Embryonic facial prominence (tissue), 1 donor: Measurements from ENCODE around the gene BIRC6.
A peak's percentile ranks its signal among the peaks of the same experiment; 100 is the strongest.
"Not testable (repeated sequence)": the region's sequence is repeated elsewhere in the genome, so short reads cannot be mapped to it uniquely, and the experiment has no call there.

Experiments used
- DNase-seq: peaks from one replicate; pipeline ENCODE4 v3.0.0-alpha.2; 2016; ENCODE audit errors: extremely low spot score

BIRC6 gene

DNA sequence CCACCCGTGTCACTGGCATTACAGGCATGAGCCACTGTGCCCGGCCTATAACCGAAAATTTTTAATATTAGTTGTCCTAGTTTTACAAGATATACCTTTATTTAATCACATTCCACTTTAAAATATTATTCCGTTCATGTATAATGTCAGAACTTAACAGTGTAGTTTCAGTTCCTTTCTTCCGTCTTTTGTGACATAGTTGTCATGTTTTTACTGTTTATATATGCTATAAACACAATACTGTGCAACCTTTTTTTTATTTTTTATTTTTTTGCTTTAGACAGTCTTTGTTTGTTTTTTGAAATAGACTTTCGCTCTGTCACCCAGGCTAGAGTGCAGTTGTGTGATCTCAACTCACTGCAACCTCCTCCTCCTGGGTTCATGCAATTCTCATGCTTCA is 141.5 kb downstream of the BIRC6 start:
- DNase-seq = no peak

DNA sequence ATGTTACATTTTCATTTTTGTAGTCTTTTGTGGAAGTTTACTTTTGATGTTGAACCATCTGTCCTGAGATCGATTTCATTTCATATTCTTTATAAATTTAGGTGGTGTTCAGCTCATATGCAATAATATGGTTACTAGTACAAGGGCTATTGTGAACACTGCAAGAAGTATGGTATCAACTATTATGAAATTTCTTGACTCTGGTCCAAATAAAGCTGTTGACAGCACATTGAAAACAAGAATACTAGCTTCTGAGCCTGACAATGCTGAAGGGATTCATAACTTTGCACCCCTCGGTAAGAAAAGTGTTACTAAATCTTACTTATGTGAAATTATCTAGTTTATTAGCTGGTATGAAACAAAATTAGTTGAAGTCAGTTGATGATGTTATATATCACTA is 146.1 kb downstream of the BIRC6 start:
- DNase-seq = no peak

DNA sequence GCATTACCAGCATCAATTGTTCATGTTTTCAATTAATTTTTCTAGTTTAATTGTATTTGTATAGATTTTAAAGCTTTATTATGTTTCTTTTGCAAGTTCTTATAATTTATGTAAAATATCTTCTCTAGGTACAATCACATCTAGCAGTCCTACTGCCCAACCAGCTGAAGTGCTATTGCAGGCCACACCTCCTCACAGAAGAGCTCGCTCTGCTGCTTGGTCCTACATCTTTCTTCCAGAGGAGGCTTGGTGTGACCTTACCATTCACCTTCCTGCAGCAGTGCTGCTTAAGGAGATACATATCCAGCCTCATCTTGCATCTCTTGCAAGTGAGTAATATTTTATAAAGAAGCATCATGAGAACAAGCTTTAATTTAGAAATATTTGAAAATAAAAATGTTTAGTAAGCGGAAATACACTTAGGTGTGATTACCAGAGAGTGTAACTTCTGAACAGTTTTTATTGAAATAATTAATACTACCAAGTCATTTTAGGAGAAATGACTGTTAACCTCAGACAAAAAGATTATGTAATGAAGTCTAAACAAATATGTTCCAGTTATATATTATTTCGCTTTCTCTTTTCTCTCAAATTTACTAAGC is 148.2 kb downstream of the BIRC6 start:
- DNase-seq = no peak

DNA sequence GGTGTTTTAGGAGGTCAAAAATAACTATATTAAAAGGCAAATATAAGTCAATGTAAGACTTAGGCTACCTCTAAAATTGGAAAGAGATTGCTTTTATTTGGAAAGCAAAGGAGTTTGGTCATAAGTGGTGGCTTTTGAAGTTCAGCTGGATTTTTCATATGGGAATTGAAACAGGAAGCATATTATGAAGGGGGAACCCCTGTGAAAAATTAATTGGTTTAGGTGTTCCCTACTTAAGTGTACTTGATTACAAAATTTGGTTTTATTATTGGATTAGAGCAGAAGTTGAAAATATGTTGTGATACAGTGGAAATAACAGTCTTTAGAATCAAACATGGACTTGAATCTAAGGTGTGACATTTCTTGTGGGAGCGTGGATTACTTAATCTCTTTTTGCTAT is 149.6 kb downstream of the BIRC6 start:
- no peak for DNase-seq

DNA sequence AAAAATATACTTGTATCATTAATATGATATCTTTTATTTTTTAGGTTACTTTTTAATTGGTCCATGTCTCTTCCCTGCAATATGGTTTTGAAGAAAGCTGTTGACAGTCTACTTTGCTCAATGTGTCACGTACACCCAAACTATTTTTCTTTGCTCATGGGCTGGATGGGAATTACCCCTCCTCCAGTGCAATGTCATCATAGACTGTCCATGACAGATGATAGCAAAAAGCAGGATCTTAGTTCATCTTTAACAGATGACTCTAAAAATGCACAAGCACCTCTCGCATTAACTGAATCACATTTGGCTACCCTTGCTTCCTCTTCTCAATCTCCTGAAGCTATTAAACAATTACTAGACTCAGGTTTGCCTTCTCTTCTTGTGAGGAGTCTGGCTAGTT is 158.1 kb downstream of the BIRC6 start:
- DNase-seq = no peak

DNA sequence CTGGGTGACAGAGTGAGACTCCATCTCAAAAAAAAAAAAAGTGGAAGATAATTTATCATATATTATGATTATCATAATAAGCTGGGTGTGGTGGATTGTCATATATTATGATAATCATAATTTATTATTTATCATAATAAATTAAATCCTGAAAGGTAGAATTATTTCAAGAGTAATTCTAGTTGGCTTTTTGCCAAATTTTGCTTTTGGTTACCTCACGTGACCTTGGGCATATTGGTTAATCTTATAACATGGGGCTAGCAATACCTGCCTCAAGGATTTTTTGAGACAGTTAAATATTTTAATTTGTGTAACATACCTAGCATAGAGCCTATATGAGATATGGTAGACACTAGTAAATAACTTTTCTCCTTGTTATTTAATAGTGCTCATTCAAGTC is 159.7 kb downstream of the BIRC6 start:
- DNase-seq = no peak

DNA sequence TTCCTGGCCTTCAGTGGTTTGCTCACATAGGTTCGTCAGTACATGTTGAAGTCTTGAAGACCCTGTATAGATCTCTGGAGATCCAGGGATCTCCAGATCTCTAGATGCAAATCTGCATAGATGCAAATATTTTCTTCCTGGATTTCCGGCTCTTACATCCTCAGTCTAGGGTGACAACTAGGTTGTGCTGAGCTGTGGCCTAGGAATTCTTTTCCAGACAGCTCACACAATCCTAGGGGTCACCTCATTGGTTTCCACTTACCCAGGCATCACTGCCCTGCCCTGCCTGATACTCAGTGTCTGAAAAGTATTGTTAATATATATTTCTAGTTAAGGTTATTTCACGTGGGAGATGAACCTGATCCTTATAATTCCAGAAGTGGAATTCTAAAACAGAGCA is 165.9 kb downstream of the BIRC6 start:
- no peak for DNase-seq

DNA sequence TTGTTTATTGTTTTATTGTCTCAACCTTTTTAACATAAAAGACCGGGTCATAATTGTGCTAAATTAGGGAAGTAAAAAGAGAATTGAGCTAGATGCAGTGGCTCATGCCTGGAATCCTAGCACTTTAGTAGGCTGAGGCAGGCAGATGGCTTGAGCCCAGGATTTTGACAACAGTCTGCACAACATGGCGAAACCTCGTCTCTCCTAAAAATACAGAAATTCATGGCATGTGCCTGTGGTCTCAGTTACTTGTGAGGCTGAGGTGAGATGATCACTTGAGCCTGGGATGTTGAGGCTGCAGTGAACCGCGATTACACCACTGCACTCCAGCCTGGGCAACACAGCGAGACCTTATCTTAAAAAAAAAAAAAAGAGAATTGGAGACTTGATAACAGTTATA is 166.9 kb downstream of the BIRC6 start:
- DNase-seq = no peak

DNA sequence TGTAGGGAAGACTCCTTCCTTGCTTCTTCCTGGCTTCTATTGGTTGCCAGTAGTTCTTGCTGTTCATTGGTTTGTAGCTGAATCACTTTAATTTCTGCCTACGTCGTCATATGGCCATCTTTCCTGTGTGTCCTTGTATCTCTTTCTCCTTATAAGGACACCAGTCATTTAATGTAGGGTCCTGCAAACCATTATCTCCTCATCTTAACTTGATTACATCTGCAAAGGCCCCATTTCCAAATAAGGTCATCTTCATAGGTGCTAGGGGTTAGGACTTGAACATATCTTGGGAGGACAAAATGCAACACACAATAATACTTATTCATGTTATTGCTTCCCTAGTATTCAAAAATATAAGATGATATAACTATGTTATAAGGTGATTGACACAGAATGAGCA is 175.5 kb downstream of the BIRC6 start:
- no peak for DNase-seq

DNA sequence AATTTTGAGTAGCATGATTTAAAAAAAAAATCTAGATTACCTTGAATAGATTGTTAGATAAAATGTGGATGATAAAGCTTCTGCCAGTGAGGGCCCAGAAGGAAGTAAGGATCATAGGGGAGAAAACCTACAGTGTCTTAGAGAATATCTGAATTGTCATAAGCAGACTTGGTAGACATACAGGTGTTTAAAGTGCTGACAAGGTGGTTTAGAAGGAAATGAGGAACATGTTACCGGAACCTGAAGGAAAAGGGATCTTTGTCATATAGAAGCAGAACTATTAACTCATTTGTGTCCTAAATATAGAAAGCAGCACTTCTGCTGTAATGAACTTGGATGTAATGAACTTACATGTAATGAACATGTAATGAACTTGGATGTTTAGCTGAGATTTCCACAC is 176.1 kb downstream of the BIRC6 start:
- no peak for DNase-seq

DNA sequence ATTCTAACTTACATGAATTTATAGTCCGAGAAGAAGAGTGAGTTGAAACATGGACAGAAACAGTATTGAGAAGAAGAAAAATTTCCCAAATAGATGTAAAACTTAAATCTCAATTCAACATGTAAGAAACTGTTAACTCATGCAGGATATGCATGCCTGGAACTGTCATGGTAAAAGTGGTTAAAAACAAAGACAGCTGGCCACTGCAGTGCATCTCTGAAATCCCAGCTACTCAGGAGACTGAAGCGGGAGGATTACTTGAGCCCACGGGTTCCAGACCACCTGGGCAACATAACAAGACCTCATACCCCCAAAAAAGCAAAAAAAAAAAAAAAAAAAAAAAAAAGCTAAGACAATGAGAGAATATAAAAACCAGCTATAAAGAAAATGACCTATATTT is 178.0 kb downstream of the BIRC6 start:
- DNase-seq = no peak

DNA sequence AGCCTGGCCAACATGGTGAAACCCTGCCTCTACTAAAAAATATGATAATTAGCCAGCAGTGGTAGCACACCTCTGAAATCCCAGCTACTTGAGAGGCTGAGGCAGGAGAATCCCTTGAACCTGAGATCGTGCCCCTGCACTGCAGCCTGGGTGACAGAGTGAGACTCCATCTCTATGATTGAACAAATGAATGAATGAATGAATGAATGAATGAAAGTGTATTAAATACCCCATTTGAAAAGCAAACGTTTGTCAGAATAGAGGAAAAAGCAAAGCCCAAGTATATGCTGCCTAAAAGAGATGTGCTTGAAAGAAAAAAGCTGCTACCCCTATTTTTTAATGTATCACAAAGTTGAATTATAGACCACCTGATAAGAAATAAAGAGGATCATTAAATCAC is 181.9 kb downstream of the BIRC6 start:
- no peak for DNase-seq

DNA sequence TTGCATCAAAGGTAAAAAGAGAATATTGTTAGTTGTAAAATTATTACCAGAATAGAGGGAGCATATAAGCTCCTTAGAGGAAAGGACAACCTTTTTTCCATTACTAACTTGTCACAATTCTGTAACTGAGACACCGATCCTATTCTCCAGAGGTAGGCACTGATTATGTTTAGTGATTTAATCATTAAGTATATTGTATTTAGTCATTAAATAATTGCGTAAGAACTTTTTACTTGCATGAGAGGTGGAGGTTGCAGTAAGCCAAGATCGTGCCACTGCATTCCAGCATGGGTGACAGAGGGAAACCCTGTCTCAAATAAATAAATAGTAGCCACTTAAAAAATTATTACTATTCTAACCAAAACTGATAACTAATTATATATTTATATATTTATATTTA is 195.7 kb downstream of the BIRC6 start:
- not testable (repeated sequence) for DNase-seq

DNA sequence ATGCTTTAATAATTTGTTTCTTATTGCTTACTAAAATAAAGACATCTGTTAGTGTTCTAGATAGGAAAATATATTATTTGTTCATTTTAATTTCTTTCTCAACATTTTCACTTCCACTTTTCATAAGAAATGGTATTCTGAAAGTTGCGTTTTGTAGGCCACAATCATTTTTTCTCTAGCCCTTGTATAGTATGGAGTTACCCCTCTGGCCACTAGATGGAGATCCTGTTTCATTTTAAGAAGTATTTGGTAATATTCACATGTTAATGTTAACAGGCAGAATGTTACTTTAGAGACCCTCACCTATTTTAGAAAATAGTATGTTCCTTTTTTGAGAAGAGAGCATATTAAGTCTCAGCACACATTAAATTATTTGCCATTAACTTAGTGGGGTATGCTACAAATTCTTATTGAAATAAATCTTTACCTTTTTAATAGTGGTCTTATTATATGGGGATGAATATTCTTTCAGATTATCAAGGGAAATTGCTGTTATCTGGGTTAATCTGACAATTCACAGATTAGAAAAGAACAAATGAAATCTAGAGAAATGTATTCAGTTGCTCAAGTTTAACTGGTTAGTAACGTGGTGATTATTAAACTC is 197.1 kb downstream of the BIRC6 start:
- DNase-seq = peak; percentile 49

DNA sequence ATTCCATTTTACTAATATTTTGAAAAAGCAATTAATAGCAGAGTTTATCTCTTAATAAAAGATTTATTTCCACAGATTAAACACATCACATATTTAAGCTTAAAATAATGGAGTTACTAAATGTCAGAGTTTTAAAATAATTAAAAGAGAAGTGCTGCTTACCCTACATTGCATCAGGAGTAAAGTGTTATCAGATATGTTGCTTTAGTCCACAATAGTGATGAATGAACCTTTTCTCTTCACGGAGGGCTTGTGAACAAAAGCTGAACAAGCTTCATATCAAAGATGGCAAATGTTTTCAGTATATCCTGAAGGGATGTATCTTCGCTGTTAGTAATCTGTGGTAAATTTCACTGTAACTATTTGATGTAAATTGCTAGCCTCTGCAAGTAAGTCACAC is 201.7 kb downstream of the BIRC6 start:
- no peak for DNase-seq

DNA sequence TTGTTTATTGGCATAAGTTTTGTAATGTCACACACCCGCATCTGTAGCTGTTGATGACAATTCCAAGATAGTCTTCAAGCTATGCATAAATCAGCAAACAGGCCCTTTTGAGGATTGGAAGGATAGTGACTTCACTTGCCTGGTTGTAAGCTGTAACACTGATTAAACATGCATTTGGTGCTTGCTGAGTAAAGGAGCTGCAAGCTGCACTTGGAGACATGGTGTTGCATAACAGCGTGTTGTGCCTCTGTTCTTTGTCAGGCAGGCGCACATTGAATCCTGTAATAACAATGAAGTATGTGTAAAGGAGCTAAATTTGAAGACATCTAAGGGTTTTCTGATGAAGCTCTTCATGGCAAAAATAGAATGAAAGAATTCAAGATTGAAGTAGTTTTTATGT is 202.3 kb downstream of the BIRC6 start:
- no peak for DNase-seq

DNA sequence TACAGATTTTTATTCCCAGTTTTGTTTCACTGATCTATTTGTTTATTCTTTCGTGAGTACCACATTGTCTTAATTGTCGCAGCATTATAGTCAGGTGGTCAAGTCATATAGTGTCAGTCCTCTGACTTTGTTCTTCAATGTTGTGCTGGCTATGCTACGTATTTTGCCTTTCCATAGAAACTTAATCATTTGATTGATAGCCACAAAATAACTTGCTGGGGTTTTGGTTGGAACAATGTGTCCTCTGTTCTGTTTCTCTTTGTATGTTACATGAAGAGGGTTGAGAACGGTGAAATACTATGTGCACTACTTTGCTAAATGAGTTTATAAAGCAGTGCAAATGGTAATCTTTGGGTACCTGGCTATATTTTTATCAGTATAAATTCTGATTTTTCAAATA is 206.1 kb downstream of the BIRC6 start:
- no peak for DNase-seq

DNA sequence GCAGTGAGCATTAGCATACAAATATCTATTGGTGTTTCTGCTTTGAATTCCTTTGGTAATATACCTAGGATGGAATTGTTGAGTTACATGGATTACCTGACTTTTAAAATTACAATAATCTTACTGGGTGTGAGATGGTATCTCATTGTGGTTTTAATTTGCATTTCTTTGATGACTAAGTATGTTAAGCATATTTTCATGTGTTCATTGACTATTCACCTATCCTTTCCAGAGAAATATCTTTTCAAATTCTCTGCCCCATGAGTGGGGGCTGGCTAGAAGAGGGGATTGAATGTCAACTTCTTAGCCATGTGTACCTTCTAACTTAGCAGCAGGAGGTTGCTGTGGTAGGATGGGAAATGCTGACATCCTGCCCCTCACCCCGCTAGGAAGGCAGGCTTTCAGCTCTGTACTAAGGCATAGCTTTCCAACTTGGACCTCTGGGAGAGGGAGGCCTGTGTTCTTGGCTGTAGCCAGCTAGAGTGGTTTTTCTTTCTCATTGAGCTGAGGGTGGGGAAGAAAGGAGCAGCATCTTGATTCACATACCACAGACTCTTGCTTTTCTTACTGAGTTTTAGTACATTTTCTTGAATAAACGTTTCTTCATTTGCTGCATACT is 207.7 kb downstream of the BIRC6 start:
- DNase-seq = no peak

DNA sequence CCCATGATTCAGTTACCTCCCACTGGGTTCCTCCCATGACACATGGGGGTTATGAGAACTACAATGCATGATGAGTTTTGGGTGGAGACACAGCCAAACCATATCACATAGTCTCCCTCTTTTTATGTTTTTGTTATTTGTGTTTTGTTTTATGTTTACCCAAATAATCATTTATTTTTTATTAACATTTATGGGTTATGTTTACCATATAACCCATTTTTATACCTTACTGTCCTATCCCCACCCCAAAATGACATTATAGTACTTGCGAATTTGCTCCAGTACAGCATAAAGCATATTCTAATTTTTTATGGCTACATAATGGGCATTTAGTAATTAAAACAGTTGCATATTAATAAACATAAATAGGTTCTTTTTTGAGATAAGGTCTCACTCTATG is 209.1 kb downstream of the BIRC6 start:
- DNase-seq = no peak

DNA sequence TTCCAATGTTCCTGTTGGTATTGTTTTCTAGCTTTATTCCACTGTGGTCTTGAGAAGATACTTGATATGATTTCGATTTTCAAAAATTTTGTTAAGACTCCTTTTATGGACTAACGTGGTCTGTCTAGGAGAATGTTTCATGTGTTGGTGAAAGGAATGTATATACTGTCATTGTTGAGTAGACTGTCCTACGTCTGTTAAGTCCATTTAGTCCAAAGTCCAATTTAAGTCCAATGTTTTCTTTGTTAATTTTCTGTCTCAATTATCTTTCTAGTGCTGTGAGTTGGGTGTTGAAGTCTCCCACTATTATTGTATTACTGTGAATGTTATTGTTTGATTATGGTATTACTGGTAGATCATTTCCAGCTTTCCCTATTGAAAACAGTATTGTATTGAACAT is 215.2 kb downstream of the BIRC6 start:
- DNase-seq = no peak

DNA sequence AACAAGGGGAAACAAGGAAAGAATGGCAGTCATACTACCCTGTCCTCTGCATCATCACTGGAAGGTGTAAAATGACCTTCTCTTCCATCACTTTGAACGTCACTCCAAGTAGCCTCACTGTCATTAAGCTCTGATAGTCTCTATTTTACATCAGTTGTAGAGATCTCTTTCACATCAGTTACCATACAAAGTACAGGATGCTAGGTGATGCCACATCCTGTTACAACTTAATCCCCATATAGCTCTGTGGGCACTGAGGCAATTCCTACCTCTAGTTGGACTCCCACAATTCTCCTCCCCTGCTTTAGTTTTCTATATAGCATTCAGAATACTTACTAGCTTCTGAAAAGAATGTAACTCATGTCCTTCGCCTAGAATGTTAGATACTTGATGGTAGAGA is 215.9 kb downstream of the BIRC6 start:
- no peak for DNase-seq

DNA sequence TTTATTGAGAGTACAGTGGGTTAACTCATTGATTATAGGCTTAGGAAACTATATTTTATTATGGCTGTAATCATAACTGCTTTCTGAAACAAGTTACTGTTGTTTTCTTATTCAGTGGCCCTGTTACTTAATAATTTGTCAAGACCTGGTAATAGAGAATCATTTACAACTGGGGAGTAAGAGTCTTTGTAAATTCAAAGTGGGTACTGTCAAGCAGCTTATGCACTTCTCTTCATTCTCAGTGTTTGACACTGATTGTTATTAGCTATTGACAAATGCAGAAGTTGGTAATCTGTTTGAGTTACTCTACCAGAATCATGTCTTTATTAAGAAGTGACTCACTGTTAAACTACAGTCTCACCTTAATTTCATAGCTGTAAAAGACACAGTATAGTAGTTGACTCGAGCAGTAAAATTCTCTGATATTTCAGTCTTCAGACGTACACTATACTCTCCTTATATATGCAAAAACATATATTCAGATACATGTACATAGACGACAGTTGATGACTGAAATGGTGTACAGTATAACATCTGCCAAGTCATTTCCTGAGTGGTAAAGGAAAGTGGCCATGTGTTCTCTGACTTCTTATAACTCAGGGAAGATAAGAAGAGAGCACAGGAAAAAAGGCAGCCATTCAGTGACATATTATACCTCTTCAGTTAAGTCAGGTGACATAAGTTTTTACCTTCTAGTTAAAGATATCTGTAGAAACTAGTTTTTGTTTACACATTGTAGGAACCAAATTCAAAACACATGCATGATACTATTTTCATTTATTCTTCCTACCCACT is 235.0 kb downstream of the BIRC6 start:
- DNase-seq = no peak

DNA sequence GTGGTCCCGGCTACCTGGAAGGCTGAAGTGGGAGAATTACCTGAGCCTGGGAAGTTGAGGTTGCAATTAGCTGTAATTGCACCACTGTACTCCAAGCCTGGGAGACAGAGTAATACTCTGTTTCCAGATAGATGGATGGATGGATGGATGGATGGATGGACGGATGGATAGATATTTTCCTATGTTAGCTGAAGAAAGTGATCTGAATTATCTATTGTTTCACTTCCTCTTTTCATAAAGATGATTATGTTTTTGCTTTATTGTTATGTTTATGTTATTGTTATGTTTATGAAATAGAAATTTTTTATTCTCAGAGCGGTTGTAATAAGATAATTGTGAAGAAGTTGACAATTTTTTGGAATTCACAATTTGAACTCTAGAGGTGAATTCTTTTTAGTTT is 237.8 kb downstream of the BIRC6 start:
- DNase-seq = no peak
